ENCODE results near the gene MTFR1L. TPM values are rescaled to one million over a fixed set of nuclear protein-coding genes. Genes with fewer than 3 reads are reported as not detected.

The MTFR1L gene
- polyA plus RNA-seq, 2 of the 4 experiments (the other 2 are of a cell fraction), result 26.1 TPM

- Histone ChIP-seq H3K4me2 (peak overlapping the region; percentile 83), H3K27ac (no peak overlapping the region), H3K4me3 (no peak overlapping the region), H3K4me1 (peaks cover 18% of the 10 kb centered on the region), H3K9me3 (no peaks in the 10 kb centered on the region)
- no peak for FAIRE-seq
- WGBS (ENCODE audit: missing lambda C conversion rate), result 86% methylated on average over 5 of the region's 5 CpGs
- POLR2A ChIA-PET, result no interaction called here
- CTCF ChIA-PET, result interaction anchor here (1.1 to 1.4 kb wide), 3 partner anchors 11 to 26 kb away, joined by 3 to 5 read pairs (median 4); no protein-coding TSS in a partner anchor
- no peak for TF ChIP-seq FOXS1 (CRISPR knock-in tag; IDR thresholded peaks at IDR 0.05)
- no peak for TF ChIP-seq CBX2 (IDR thresholded peaks at IDR 0.05; ENCODE audit: borderline replicate concordance, low read depth)
- no peak for TF ChIP-seq ELK1 (IDR thresholded peaks at IDR 0.05; ENCODE audit: low read depth, low read length)
- no peak for TF ChIP-seq ATOH8 (CRISPR knock-in tag; IDR thresholded peaks at IDR 0.05; ENCODE audit: low read depth)
- TF ChIP-seq CEBPB (IDR thresholded peaks at IDR 0.05), result no peak
- TF ChIP-seq TP53 (CRISPR knock-in tag; IDR thresholded peaks at IDR 0.05), result no peak
- TF ChIP-seq EHF (CRISPR knock-in tag; IDR thresholded peaks at IDR 0.05), result no peak
- no peak for TF ChIP-seq TFCP2L1 (CRISPR knock-in tag; IDR thresholded peaks at IDR 0.05)
- TF ChIP-seq JUN (IDR thresholded peaks at IDR 0.05), result no peak
- TF ChIP-seq EHMT2 (IDR thresholded peaks at IDR 0.05; ENCODE audit: low read depth), result no peak
- TF ChIP-seq HES2 (IDR thresholded peaks at IDR 0.05), result no peak
- TF ChIP-seq SMC3 (IDR thresholded peaks at IDR 0.05), result no peak
- no peak for TF ChIP-seq REST (IDR thresholded peaks at IDR 0.05)
- no peak for TF ChIP-seq ZSCAN20 (CRISPR knock-in tag; IDR thresholded peaks at IDR 0.05)
- TF ChIP-seq ZC3H11A (IDR thresholded peaks at IDR 0.05), result no peak
- no peak for TF ChIP-seq ZNF302 (CRISPR knock-in tag; IDR thresholded peaks at IDR 0.05)
- no peak for TF ChIP-seq SREBF2 (IDR thresholded peaks at IDR 0.05)
- TF ChIP-seq RCOR1 (IDR thresholded peaks at IDR 0.05; ENCODE audit: low read depth, low read length), result no peak
- no peak for TF ChIP-seq ESRRA (IDR thresholded peaks at IDR 0.05; ENCODE audit: borderline replicate concordance, low read length)
- no peak for DNase-seq (ENCODE audit: low read depth in 1 of 2, low spot score in 1 of 2)
- ATAC-seq, result no peak
These were observed 1.9 kb downstream of the MTFR1L start for GRCh38 chr1:25821630-25822091.

- H3K4me3 ChIP-seq, result no peak overlapping the region
- ATAC-seq, result no peak
- H3K27ac ChIP-seq, result no peak overlapping the region
- DNase-seq (ENCODE audit: low read depth in 1 of 2, low spot score in 1 of 2), result no peak
- peaks cover 9% of the 10 kb centered on the region; the same call in 1 of the 3 replicates for H3K4me1 ChIP-seq
- no peak for FAIRE-seq
- no peak overlapping the region for H3K4me2 ChIP-seq
- no peak for TF ChIP-seq ATOH8 (CRISPR knock-in tag; IDR thresholded peaks at IDR 0.05; ENCODE audit: low read depth)
- TF ChIP-seq JUN (IDR thresholded peaks at IDR 0.05), result no peak
- TF ChIP-seq FOSL2 (IDR thresholded peaks at IDR 0.05), result no peak
- no peak for TF ChIP-seq FOSL2 (CRISPR knock-in tag; IDR thresholded peaks at IDR 0.05)
- TF ChIP-seq HES2 (IDR thresholded peaks at IDR 0.05), result no peak
- TF ChIP-seq PHF8 (IDR thresholded peaks at IDR 0.05; ENCODE audit: borderline replicate concordance, low read depth), result no peak
- ChIA-PET CTCF (interaction anchor here (0.8 to 1.0 kb wide), 2 partner anchors 15 to 28 kb away, joined by 3 read pairs; no protein-coding TSS in a partner anchor), POLR2A (no interaction called here)
- 79% methylated on average over 2 of the region's 2 CpGs for WGBS (ENCODE audit: missing lambda C conversion rate)
- no peaks in the 10 kb centered on the region for H3K9me3 ChIP-seq
These were observed 5.9 kb downstream of the MTFR1L start for GRCh38 chr1:25825605-25826004.
